Fibroblast of the aortic adventitia (primary cell): ENCODE data around the gene ALKBH4. TPM values are rescaled to one million over a fixed set of nuclear protein-coding genes. Genes with fewer than 3 reads are reported as not detected.
A peak's percentile ranks its signal among the peaks of the same experiment; 100 is the strongest.
"Not testable (repeated sequence)": the region's sequence is repeated elsewhere in the genome, so short reads cannot be mapped to it uniquely, and the experiment has no call there.

Source experiments
- DNase-seq: peaks from one replicate; pipeline ENCODE4 v3.0.0-alpha.2; 2010; ENCODE audit warnings: low read depth
- H3K4me3 ChIP-seq: 2 replicates; pipeline ENCODE4 v1.5.1; 2011; ENCODE audit warnings: low read depth, mild to moderate bottlenecking, control low read depth, low read length, moderate library complexity
- total RNA-seq: library from RNA; depleted of rRNA; stranded (reverse); fragments of >200 nt; gene quantifications from 2 replicates; pipeline ENCODE4 v1.2.3, GENCODE V29; 2012; ENCODE audit warnings: low replicate concordance
- TF ChIP-seq, protein P1 (sequence below): IDR thresholded peaks from 2 replicates; pipeline ENCODE4 v1.5.1; 2011; ENCODE audit warnings: mild to moderate bottlenecking, low read length, control low read depth, inconsistent platforms; ENCODE audit not compliant: insufficient read depth

The ALKBH4 gene
- total RNA-seq, 1 donor, result 8.0 TPM

DNA sequence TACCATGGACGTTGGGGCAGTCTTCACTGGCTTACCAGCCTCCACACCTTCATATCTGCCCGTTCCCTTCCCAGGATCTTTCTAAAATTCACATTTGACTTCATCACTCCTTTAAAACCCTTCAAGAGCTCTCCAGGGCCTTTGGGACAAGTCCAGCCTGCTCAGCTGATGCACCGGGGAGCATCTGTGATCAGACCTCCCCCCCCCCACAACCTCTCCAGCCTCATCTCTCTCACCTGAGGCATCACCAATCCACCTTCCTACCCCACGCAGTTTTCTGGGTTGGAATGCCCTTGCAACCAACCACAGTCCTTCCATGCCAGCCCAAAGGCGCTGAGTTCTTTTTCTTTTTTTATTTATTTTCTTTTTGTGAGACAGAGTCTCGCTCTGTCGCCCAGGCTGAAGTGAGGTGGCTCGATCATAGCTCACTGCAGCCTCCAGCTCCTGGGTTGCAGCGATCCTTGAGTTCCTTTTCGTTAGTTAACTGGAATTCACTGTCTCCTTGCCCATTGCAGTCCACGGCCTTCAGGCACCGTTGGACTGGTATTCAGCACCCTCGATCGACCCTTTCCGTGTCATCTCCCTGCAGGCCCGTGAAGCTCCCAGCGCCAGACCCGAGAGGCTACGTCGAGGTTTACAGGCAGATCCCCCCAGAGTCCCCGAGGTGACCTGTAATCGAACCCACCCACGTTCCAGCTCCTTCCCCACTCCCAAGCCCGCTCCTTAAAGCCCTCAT lies 654 bp downstream of the ALKBH4 start:
- peak; percentile 16 for DNase-seq
- H3K4me3 ChIP-seq, result peak overlapping the region; percentile 100
- TF ChIP-seq, protein P1, sequence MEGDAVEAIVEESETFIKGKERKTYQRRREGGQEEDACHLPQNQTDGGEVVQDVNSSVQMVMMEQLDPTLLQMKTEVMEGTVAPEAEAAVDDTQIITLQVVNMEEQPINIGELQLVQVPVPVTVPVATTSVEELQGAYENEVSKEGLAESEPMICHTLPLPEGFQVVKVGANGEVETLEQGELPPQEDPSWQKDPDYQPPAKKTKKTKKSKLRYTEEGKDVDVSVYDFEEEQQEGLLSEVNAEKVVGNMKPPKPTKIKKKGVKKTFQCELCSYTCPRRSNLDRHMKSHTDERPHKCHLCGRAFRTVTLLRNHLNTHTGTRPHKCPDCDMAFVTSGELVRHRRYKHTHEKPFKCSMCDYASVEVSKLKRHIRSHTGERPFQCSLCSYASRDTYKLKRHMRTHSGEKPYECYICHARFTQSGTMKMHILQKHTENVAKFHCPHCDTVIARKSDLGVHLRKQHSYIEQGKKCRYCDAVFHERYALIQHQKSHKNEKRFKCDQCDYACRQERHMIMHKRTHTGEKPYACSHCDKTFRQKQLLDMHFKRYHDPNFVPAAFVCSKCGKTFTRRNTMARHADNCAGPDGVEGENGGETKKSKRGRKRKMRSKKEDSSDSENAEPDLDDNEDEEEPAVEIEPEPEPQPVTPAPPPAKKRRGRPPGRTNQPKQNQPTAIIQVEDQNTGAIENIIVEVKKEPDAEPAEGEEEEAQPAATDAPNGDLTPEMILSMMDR, result no peak

GRCh38 chr7:102460467-102460866 lies 4.2 kb downstream of the ALKBH4 start:
- no peak overlapping the region for H3K4me3 ChIP-seq
- TF ChIP-seq, protein P1, result no peak
- DNase-seq, result no peak

DNA sequence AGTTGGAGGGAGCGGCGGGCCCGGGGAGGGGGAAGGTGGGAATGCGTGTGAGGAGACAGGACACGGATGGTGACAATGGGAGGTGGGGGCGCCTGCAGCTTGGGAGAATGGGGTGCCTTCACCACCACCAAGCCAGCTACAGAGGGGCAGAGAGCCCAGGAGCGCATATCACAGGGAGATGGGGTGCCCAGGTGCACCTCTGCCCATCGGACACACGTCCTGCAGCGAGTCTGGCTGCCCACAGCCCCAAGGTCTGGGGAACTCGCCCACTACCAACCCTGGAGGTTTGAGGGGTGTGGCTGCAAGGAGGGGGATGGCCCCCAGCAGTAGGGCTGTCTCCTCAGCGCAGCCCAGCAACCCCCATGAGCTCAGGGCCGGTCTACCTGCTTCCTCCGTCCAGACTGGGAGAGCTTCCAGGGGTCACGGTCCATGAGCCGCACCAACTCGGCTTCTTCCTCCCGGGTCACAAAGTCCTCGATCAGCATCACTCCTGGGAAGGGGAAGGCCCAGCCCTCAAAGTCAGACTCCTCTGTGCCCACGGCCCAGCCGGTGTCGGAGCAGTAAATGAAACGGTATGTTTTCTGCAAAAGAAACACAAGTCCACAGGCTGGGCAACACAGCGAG lies 5.3 kb downstream of the ALKBH4 start:
- TF ChIP-seq, protein P1, result no peak
- H3K4me3 ChIP-seq, result no peak overlapping the region
- no peak for DNase-seq

- no peak for DNase-seq
- TF ChIP-seq, protein P1, result no peak
- no peak overlapping the region for H3K4me3 ChIP-seq
Measured at GRCh38 chr7:102457352-102457924, 7.2 kb downstream of the ALKBH4 start.

DNA sequence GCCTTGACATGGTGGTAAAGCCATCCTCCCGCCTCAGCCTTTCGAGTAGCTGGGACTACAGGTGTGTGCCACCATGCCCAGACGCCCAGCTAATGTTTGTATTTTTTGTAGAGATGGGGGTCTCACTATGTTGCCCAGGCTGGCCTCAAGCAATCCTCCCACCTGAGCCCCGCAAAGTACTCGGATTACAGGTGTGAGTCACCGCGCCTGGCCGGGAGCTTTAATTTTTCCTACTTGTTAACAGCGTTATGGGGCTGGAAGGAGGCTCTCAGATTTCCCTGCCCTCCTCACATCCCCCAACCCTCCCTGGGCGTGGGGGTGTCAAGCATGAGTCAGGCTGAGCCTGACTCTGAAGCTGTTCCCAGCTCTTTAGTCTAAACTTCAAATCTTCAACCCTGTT lies 8.3 kb downstream of the ALKBH4 start:
- no peak overlapping the region for H3K4me3 ChIP-seq
- no peak for DNase-seq
- TF ChIP-seq, protein P1, result no peak

DNA sequence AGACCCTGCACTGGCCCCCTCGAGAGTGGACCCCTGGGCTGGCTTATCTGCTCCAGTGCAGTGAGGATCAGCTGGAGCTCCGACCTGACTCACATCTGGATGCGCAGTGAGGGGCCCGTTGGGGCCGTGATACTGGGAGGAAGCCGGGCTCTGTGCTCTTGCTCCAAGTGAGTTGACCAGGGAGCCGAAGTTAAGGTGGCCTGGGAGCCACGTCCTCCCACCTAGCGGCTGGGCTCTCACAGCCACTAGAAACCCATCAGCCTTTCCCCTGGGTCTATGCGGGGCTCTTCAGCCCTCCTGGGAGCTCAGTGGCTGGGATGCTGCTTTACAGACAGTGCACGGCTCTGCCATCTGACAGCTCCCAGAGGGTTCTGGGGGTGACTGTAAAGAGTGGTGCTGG lies 9.1 kb downstream of the ALKBH4 start:
- no peak overlapping the region for H3K4me3 ChIP-seq
- TF ChIP-seq, protein P1, result no peak

DNA sequence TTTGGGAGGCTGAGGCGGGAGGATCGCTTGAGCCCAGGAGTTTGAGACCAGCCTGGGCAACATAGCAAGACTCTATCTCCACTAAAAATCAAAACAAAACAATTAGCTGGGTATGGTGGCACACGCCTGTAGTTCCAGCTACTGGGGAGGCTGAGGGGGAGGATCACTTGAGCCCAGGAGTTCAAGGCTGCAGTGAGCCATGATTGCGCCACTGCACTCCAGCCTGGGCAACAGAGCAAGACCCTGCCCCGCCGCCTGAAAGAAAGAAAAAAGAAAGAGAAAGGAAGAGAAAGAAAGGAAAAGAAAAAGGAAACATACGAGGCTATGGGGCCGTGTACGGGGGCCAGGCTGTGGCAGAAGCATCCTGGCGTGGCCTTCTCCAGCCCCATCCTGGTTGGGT lies 9.7 kb downstream of the ALKBH4 start:
- DNase-seq, H3K4me3 ChIP-seq: not testable (repeated sequence)

More for the DNA sequence above, 9.1 kb downstream of the ALKBH4 start:
- no peak for DNase-seq
